GM23338 (cell line): ENCODE results near the gene CNBD2. TPM values are rescaled to one million over a fixed set of nuclear protein-coding genes. Genes with fewer than 3 reads are reported as not detected.

Source experiments
- ATAC-seq: fragments of 200-7000 bp; cut with Tn5 transposase; 3 replicates; pipeline ENCODE4 v1.9.1; 2020
- DNase-seq: peaks from one replicate; pipeline ENCODE4 v3.0.0-alpha.2; 2015; ENCODE audit warnings: low spot score
- H2AFZ ChIP-seq: fragments of 200-600 bp; sonication (generic); 2 replicates; pipeline ENCODE4 v1.8.0; 2016; ENCODE audit warnings: antibody characterized with exemption, mild to moderate bottlenecking, moderate library complexity
- H3F3A ChIP-seq: fragments of 200-600 bp; sonication (generic); replicated peaks from 2 replicates; pipeline ENCODE4 v1.8.0; 2017; ENCODE audit warnings: antibody characterized with exemption, mixed run types, low read depth
- H3K27ac ChIP-seq: fragments of 200-600 bp; sonication (generic); 2 replicates; pipeline ENCODE4 v1.6.1; 2016; ENCODE audit warnings: low read depth
- H3K27me3 ChIP-seq: fragments of 200-600 bp; sonication (generic); 2 replicates; pipeline ENCODE4 v1.8.0; 2016; ENCODE audit warnings: mild to moderate bottlenecking, mixed run types, moderate library complexity; ENCODE audit not compliant: insufficient read depth
- H3K36me3 ChIP-seq: fragments of 200-600 bp; sonication (generic); 2 replicates; pipeline ENCODE4 v1.8.0; 2016; ENCODE audit warnings: mild to moderate bottlenecking; ENCODE audit not compliant: insufficient read depth
- H3K4me1 ChIP-seq: fragments of 200-600 bp; sonication (generic); 2 replicates; pipeline ENCODE4 v1.8.0; 2016; ENCODE audit warnings: mild to moderate bottlenecking, moderate library complexity; ENCODE audit not compliant: insufficient read depth
- H3K4me2 ChIP-seq: fragments of 200-600 bp; sonication (generic); 2 replicates; pipeline ENCODE4 v1.7.1; 2017; ENCODE audit warnings: mixed run types
- H3K4me3 ChIP-seq: fragments of 200-600 bp; sonication (generic); 2 replicates; pipeline ENCODE4 v1.6.1; 2016; ENCODE audit warnings: mixed run types
- H3K79me2 ChIP-seq: fragments of 200-600 bp; sonication (generic); replicated peaks from 2 replicates; pipeline ENCODE4 v1.8.0; 2017; ENCODE audit warnings: mild to moderate bottlenecking; ENCODE audit not compliant: insufficient read depth
- H3K9me2 ChIP-seq: fragments of 200-600 bp; sonication (generic); 2 replicates; pipeline ENCODE4 v1.8.0; 2017; ENCODE audit not compliant: insufficient read depth
- H4K20me1 ChIP-seq: fragments of 200-600 bp; sonication (generic); replicated peaks from 2 replicates; pipeline ENCODE4 v1.8.0; 2017; ENCODE audit warnings: mild to moderate bottlenecking; ENCODE audit not compliant: insufficient read depth
- H3K27ac Mint-ChIP-seq: 2 replicates; pipeline ENCODE4 v1.8.0; 2020; ENCODE audit warnings: inconsistent platforms, mild to moderate bottlenecking, moderate library complexity, mixed read lengths
- H3K27me3 Mint-ChIP-seq: 3 replicates; pipeline ENCODE4 v1.8.0; 2022; ENCODE audit warnings: low read depth, mild to moderate bottlenecking, moderate library complexity, mixed read lengths, inconsistent platforms; ENCODE audit not compliant: insufficient read depth, poor library complexity
- H3K36me3 Mint-ChIP-seq: 3 replicates; pipeline ENCODE4 v1.8.0; 2021; ENCODE audit warnings: low read depth, mild to moderate bottlenecking, inconsistent platforms, moderate library complexity, mixed read lengths
- H3K4me1 Mint-ChIP-seq: 3 replicates; pipeline ENCODE4 v1.8.0; 2020; ENCODE audit warnings: mild to moderate bottlenecking, inconsistent platforms, mixed read lengths
- H3K4me3 Mint-ChIP-seq: 3 replicates; pipeline ENCODE4 v1.8.0; 2021; ENCODE audit warnings: moderate library complexity, mild to moderate bottlenecking, inconsistent platforms, mixed read lengths
- H3K9me3 Mint-ChIP-seq: 3 replicates; pipeline ENCODE4 v1.8.0; 2020; ENCODE audit warnings: moderate library complexity, mild to moderate bottlenecking, inconsistent platforms, mixed read lengths
- EZH2 ChIP-seq: fragments of 200-600 bp; sonication (generic); IDR thresholded peaks from one replicate; pipeline ENCODE4 v1.8.0; 2017; ENCODE audit warnings: antibody characterized with exemption, mild to moderate bottlenecking, low read depth; ENCODE audit not compliant: unreplicated experiment
- EZH2phosphoT487 ChIP-seq: fragments of 200-600 bp; sonication (generic); IDR thresholded peaks from one replicate; pipeline ENCODE4 v1.8.1; 2018; ENCODE audit warnings: antibody characterized with exemption; ENCODE audit not compliant: unreplicated experiment
- JUNB ChIP-seq: IDR thresholded peaks from one replicate; pipeline ENCODE4 v1.6.1; 2016; ENCODE audit warnings: antibody characterized with exemption; ENCODE audit not compliant: unreplicated experiment
- NANOG ChIP-seq: IDR thresholded peaks from 2 replicates; pipeline ENCODE4 v1.6.1; 2016; ENCODE audit warnings: antibody characterized with exemption, borderline replicate concordance
- POLR2AphosphoS5 ChIP-seq: IDR thresholded peaks from 2 replicates; pipeline ENCODE4 v1.6.1; 2016; ENCODE audit warnings: antibody characterized with exemption, low read depth
- STAT1 ChIP-seq: IDR thresholded peaks from one replicate; pipeline ENCODE4 v1.6.1; 2016; ENCODE audit warnings: antibody characterized with exemption; ENCODE audit not compliant: unreplicated experiment
- ZNF114 ChIP-seq: fragments of 250-450 bp; sonication (Bioruptor Pico); IDR thresholded peaks from 2 replicates; pipeline ENCODE4 v1.5.0; 2020; ENCODE audit warnings: mild to moderate bottlenecking, moderate library complexity
- ZNF331 ChIP-seq: fragments of 250-450 bp; sonication (Bioruptor Pico); IDR thresholded peaks from 2 replicates; pipeline ENCODE4 v1.5.0; 2020; ENCODE audit warnings: low read depth, mild to moderate bottlenecking, moderate library complexity
- polyA plus RNA-seq: library from polyadenylated mRNA; unstranded; fragments of >200 nt; fragmentation: Nextera tagmentation; extraction: Ambion mirVana; gene quantifications from 2 replicates; pipeline ENCODE4 v1.2.1, GENCODE V29; 2016
- total RNA-seq: library from RNA; depleted of rRNA; stranded (reverse); fragments of >200 nt; shearing (Covaris generic); gene quantifications from 2 replicates; pipeline ENCODE4 v1.2.3, GENCODE V29; 2014
- TF ChIP-seq, protein P1 (sequence below): fragments of 250-450 bp; sonication (Bioruptor Pico); IDR thresholded peaks from 2 replicates; pipeline ENCODE4 v1.5.0; 2020; ENCODE audit warnings: mild to moderate bottlenecking, moderate library complexity
- TF ChIP-seq, protein P2 (sequence below): IDR thresholded peaks from 2 replicates; pipeline ENCODE4 v1.6.1; 2016; ENCODE audit warnings: antibody characterized with exemption
- TF ChIP-seq, protein P3 (sequence below), 2 experiments: fragments of 200-600 bp in 1 of 2; sonication (generic) in 1 of 2; conservative IDR thresholded peaks; 2 replicates each; pipeline versions ENCODE4 v1.5.1 to v1.6.1; 2016 to 2017; ENCODE audit warnings: antibody characterized with exemption in 2 of 2, low read depth in 2 of 2, mild to moderate bottlenecking in 2 of 2, moderate library complexity in 1 of 2
- TF ChIP-seq, protein P4 (sequence below): IDR thresholded peaks from one replicate; pipeline ENCODE4 v1.6.1; 2018; ENCODE audit warnings: antibody characterized with exemption; ENCODE audit not compliant: unreplicated experiment

CNBD2 gene
- total and polyA plus RNA-seq, 2 experiments from 2014 or later: 2.7 TPM; not detected in 1

DNA sequence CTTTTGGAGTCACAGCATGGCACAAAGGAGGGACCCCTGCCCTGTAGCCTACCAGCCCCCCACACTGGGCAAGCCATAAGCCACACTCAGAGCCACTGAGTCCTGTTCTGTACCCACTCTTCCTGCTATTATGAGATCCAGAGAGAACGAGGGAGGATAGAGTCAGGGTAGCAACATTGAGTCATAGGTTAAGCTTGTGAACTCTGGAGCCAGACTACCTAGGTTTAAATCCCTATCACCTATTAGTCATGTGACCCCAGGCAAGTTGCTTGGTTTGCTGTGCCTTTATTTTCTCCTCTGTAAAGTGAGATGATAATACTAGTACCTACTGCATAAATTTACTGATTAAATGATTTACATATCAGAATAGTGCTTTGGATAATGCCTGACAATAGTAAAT lies 540 bp downstream of the CNBD2 start:
- H3K4me2 ChIP-seq: no peak overlapping the region
- no peaks in the 10 kb centered on the region for H3K27me3 ChIP-seq
- H3K9me2 ChIP-seq: no peaks in the 10 kb centered on the region; the same call in 1 of the 2 replicates
- TF ChIP-seq ZNF331 (CRISPR knock-in tag) (no peak), JUNB (no peak), NANOG (no peak), EZH2 (no peak), ZNF114 (CRISPR knock-in tag) (no peak), POLR2AphosphoS5 (no peak), EZH2phosphoT487 (no peak), STAT1 (no peak)
- TF ChIP-seq, protein P1, sequence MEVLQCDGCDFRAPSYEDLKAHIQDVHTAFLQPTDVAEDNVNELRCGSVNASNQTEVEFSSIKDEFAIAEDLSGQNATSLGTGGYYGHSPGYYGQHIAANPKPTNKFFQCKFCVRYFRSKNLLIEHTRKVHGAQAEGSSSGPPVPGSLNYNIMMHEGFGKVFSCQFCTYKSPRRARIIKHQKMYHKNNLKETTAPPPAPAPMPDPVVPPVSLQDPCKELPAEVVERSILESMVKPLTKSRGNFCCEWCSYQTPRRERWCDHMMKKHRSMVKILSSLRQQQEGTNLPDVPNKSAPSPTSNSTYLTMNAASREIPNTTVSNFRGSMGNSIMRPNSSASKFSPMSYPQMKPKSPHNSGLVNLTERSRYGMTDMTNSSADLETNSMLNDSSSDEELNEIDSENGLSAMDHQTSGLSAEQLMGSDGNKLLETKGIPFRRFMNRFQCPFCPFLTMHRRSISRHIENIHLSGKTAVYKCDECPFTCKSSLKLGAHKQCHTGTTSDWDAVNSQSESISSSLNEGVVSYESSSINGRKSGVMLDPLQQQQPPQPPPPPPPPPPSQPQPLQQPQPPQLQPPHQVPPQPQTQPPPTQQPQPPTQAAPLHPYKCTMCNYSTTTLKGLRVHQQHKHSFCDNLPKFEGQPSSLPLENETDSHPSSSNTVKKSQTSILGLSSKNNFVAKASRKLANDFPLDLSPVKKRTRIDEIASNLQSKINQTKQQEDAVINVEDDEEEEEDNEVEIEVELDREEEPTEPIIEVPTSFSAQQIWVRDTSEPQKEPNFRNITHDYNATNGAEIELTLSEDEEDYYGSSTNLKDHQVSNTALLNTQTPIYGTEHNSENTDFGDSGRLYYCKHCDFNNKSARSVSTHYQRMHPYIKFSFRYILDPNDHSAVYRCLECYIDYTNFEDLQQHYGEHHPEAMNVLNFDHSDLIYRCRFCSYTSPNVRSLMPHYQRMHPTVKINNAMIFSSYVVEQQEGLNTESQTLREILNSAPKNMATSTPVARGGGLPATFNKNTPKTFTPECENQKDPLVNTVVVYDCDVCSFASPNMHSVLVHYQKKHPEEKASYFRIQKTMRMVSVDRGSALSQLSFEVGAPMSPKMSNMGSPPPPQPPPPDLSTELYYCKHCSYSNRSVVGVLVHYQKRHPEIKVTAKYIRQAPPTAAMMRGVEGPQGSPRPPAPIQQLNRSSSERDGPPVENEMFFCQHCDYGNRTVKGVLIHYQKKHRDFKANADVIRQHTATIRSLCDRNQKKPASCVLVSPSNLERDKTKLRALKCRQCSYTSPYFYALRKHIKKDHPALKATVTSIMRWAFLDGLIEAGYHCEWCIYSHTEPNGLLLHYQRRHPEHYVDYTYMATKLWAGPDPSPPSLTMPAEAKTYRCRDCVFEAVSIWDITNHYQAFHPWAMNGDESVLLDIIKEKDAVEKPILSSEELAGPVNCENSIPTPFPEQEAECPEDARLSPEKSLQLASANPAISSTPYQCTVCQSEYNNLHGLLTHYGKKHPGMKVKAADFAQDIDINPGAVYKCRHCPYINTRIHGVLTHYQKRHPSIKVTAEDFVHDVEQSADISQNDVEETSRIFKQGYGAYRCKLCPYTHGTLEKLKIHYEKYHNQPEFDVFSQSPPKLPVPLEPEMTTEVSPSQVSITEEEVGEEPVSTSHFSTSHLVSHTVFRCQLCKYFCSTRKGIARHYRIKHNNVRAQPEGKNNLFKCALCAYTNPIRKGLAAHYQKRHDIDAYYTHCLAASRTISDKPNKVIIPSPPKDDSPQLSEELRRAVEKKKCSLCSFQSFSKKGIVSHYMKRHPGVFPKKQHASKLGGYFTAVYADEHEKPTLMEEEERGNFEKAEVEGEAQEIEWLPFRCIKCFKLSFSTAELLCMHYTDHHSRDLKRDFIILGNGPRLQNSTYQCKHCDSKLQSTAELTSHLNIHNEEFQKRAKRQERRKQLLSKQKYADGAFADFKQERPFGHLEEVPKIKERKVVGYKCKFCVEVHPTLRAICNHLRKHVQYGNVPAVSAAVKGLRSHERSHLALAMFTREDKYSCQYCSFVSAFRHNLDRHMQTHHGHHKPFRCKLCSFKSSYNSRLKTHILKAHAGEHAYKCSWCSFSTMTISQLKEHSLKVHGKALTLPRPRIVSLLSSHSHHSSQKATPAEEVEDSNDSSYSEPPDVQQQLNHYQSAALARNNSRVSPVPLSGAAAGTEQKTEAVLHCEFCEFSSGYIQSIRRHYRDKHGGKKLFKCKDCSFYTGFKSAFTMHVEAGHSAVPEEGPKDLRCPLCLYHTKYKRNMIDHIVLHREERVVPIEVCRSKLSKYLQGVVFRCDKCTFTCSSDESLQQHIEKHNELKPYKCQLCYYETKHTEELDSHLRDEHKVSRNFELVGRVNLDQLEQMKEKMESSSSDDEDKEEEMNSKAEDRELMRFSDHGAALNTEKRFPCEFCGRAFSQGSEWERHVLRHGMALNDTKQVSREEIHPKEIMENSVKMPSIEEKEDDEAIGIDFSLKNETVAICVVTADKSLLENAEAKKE (CRISPR knock-in tag): no peak
- TF ChIP-seq, protein P2, sequence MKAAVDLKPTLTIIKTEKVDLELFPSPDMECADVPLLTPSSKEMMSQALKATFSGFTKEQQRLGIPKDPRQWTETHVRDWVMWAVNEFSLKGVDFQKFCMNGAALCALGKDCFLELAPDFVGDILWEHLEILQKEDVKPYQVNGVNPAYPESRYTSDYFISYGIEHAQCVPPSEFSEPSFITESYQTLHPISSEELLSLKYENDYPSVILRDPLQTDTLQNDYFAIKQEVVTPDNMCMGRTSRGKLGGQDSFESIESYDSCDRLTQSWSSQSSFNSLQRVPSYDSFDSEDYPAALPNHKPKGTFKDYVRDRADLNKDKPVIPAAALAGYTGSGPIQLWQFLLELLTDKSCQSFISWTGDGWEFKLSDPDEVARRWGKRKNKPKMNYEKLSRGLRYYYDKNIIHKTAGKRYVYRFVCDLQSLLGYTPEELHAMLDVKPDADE: no peak
- TF ChIP-seq, protein P3, sequence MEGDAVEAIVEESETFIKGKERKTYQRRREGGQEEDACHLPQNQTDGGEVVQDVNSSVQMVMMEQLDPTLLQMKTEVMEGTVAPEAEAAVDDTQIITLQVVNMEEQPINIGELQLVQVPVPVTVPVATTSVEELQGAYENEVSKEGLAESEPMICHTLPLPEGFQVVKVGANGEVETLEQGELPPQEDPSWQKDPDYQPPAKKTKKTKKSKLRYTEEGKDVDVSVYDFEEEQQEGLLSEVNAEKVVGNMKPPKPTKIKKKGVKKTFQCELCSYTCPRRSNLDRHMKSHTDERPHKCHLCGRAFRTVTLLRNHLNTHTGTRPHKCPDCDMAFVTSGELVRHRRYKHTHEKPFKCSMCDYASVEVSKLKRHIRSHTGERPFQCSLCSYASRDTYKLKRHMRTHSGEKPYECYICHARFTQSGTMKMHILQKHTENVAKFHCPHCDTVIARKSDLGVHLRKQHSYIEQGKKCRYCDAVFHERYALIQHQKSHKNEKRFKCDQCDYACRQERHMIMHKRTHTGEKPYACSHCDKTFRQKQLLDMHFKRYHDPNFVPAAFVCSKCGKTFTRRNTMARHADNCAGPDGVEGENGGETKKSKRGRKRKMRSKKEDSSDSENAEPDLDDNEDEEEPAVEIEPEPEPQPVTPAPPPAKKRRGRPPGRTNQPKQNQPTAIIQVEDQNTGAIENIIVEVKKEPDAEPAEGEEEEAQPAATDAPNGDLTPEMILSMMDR (conservative IDR thresholded peaks at IDR 0.05; ENCODE audit: low read depth in 2 of 2): no peak
- TF ChIP-seq, protein P4, sequence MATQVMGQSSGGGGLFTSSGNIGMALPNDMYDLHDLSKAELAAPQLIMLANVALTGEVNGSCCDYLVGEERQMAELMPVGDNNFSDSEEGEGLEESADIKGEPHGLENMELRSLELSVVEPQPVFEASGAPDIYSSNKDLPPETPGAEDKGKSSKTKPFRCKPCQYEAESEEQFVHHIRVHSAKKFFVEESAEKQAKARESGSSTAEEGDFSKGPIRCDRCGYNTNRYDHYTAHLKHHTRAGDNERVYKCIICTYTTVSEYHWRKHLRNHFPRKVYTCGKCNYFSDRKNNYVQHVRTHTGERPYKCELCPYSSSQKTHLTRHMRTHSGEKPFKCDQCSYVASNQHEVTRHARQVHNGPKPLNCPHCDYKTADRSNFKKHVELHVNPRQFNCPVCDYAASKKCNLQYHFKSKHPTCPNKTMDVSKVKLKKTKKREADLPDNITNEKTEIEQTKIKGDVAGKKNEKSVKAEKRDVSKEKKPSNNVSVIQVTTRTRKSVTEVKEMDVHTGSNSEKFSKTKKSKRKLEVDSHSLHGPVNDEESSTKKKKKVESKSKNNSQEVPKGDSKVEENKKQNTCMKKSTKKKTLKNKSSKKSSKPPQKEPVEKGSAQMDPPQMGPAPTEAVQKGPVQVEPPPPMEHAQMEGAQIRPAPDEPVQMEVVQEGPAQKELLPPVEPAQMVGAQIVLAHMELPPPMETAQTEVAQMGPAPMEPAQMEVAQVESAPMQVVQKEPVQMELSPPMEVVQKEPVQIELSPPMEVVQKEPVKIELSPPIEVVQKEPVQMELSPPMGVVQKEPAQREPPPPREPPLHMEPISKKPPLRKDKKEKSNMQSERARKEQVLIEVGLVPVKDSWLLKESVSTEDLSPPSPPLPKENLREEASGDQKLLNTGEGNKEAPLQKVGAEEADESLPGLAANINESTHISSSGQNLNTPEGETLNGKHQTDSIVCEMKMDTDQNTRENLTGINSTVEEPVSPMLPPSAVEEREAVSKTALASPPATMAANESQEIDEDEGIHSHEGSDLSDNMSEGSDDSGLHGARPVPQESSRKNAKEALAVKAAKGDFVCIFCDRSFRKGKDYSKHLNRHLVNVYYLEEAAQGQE: no peak
- peaks cover 6% of the 10 kb centered on the region for H3K27me3 Mint-ChIP-seq
- H3F3A ChIP-seq: no peaks in the 10 kb centered on the region
- DNase-seq (no peak), ATAC-seq (no peak)
- H3K9me3 Mint-ChIP-seq: no peaks in the 10 kb centered on the region
- H4K20me1 ChIP-seq: no peaks in the 10 kb centered on the region
- no peaks in the 10 kb centered on the region for H3K36me3 ChIP-seq
- H3K4me3 Mint-ChIP-seq: no peak overlapping the region
- no peak overlapping the region for H3K27ac ChIP-seq
- peak overlapping the region; percentile 33; the same call in 1 of the 2 replicates for H2AFZ ChIP-seq
- H3K4me3 ChIP-seq: no peak overlapping the region
- H3K36me3 Mint-ChIP-seq: no peaks in the 10 kb centered on the region
- no peaks in the 10 kb centered on the region for H3K79me2 ChIP-seq
- no peak overlapping the region for H3K27ac Mint-ChIP-seq
- H3K4me1 Mint-ChIP-seq: peaks cover 10% of the 10 kb centered on the region
- H3K4me1 ChIP-seq: no peaks in the 10 kb centered on the region
